ENCODE measurements around the gene SOX9. TPM values are rescaled to one million over a fixed set of nuclear protein-coding genes. Genes with fewer than 3 reads are reported as not detected.

Gene SOX9
- total RNA-seq, 2 experiments from 2014 or later = not detected

DNA sequence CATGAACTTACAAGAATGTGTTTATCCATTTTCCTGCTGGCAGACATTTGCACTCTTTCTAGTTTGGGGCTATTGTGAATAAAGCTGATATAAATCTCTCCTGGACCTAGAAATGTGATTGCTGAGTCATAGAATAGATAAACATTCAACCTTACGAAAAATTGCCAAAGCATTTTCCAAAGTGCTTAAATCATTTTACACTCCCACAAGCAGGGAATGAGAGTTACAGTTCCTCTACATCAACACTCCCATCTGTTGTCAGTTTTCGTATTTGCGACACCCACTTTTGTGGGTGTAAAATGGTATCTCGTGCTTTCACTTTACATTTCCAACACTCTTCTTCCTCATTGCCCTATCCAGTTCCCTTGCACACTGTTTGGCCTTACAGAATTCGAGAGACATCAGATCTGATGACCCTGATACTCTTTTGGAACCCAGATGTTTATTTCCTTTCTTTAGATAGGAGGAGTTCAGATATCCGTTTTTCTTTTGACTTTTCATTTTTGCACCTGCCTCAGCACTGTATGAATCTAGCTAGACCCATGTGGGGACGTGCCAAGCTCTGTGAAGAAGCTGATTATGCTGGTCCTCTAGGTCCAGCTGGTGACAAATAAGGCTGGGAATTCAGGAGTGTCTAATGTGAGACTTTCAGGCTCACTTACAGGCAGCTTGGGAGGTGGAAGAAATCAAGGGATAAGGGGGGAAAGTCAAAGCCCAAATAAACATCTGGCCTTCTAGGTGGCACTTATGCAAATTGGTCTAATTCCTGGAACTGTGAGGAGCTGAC lies 14.0 kb downstream of the SOX9 start:
- H3K27me3 ChIP-seq (ENCODE audit: control insufficient read depth in 1 of 2, insufficient read depth in 2 of 2, low read length in 2 of 2) = no peaks in the 10 kb centered on the region
- no peaks in the 10 kb centered on the region for H3K4me1 ChIP-seq (ENCODE audit: insufficient read depth, low read length)
- ChIA-PET POLR2A (no interaction called here), CTCF (no interaction called here)
- Mint-ChIP-seq H3K36me3 (ENCODE audit: low read depth) (no peaks in the 10 kb centered on the region), H3K27ac (no peak overlapping the region), H3K4me1 (ENCODE audit: low read depth) (no peaks in the 10 kb centered on the region), H3K4me3 (no peak overlapping the region), H3K9me3 (no peaks in the 10 kb centered on the region), H3K27me3 (peaks cover 10% of the 10 kb centered on the region)
- no peak overlapping the region for H3K4me3 ChIP-seq (ENCODE audit: low read length)
- ATAC-seq (ENCODE audit: poor library complexity) (no peak), DNase-seq (no peak)
- no peaks in the 10 kb centered on the region for H3K9me3 ChIP-seq (ENCODE audit: control insufficient read depth in 1 of 2, insufficient read depth in 1 of 2, low read length in 2 of 2)
- no peaks in the 10 kb centered on the region for H3K36me3 ChIP-seq (ENCODE audit: insufficient read depth, low read length)
- H3K27ac ChIP-seq (ENCODE audit: low read depth in 1 of 2, low read length in 2 of 2) = no peak overlapping the region
- intact Hi-C loops (cut with DNase I, micrococcal nuclease) = no loop called here
- TF ChIP-seq, protein P1, sequence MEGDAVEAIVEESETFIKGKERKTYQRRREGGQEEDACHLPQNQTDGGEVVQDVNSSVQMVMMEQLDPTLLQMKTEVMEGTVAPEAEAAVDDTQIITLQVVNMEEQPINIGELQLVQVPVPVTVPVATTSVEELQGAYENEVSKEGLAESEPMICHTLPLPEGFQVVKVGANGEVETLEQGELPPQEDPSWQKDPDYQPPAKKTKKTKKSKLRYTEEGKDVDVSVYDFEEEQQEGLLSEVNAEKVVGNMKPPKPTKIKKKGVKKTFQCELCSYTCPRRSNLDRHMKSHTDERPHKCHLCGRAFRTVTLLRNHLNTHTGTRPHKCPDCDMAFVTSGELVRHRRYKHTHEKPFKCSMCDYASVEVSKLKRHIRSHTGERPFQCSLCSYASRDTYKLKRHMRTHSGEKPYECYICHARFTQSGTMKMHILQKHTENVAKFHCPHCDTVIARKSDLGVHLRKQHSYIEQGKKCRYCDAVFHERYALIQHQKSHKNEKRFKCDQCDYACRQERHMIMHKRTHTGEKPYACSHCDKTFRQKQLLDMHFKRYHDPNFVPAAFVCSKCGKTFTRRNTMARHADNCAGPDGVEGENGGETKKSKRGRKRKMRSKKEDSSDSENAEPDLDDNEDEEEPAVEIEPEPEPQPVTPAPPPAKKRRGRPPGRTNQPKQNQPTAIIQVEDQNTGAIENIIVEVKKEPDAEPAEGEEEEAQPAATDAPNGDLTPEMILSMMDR (IDR thresholded peaks at IDR 0.05) = no peak

DNA sequence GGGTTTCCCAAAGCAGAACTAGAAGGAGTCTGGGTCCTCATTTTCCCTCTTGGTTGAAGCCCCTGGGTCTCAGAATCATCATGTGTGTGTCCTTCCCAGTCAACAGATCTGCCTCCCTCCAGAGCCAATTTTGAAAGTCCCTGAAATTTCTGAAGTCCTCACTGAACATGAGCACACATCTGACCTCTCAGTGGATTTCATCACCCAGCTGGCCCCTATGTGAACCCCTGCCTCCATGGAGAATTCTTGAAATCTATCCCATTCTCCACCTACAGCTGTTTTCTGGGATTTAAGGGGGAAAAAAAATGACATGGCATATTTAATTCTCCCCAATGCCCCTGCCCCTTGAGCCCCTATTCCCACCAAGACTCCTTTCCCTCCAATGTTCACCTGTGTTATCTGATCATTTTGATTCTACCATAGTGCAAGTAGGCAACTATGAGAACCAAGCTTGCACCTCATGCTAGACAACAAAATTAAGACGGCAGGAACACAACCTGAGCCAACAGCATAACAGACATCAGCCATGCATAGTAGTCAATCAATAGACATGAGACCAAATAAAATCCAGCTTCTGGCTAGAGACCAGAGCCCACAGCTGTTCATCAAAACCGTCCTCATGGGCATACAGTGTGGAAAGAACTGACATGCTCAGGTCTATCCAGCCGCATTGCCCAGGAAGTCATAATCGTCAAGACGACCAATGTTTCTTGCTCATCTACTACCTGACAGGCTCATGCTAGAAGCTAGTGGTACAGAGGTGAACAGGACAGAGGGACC lies 14.9 kb downstream of the SOX9 start:
- Histone ChIP-seq H3K36me3 (ENCODE audit: insufficient read depth, low read length) (no peaks in the 10 kb centered on the region), H3K27ac (ENCODE audit: low read depth in 1 of 2, low read length in 2 of 2) (no peak overlapping the region), H3K4me3 (ENCODE audit: low read length) (no peak overlapping the region), H3K27me3 (ENCODE audit: control insufficient read depth in 1 of 2, insufficient read depth in 2 of 2, low read length in 2 of 2) (no peaks in the 10 kb centered on the region), H3K9me3 (ENCODE audit: control insufficient read depth in 1 of 2, insufficient read depth in 1 of 2, low read length in 2 of 2) (no peaks in the 10 kb centered on the region), H3K4me1 (ENCODE audit: insufficient read depth, low read length) (no peaks in the 10 kb centered on the region)
- Mint-ChIP-seq H3K4me1 (ENCODE audit: low read depth) (no peaks in the 10 kb centered on the region), H3K36me3 (ENCODE audit: low read depth) (no peaks in the 10 kb centered on the region), H3K4me3 (no peak overlapping the region), H3K27ac (no peak overlapping the region), H3K9me3 (no peaks in the 10 kb centered on the region), H3K27me3 (peaks cover 10% of the 10 kb centered on the region)
- intact Hi-C loops (cut with DNase I, micrococcal nuclease) = no loop called here
- no peak for DNase-seq
- ChIA-PET POLR2A (no interaction called here), CTCF (no interaction called here)
- ATAC-seq (ENCODE audit: poor library complexity) = no peak
- TF ChIP-seq, protein P1 (IDR thresholded peaks at IDR 0.05) = no peak

DNA sequence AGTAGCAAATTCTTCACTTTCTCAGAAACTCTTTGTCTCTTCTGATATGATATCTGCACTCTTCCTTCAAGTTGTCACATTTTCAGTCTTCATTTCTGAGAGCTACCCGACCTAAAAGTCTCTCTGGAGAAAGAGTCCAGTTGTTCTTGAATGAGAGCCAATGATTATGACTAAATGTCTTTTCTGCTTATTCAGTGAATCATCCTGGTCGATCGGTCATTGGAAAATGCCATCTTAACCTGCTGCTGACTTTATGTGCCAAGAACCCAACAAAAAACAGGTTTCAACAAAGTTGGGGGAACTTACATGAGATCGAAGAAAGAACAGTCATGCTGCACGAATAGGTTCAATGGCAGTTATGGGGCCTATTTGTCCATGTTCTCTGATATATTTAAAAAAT lies 15.9 kb downstream of the SOX9 start:
- POLR2A ChIA-PET = no interaction called here
- TF ChIP-seq, protein P1 (IDR thresholded peaks at IDR 0.05) = no peak
- intact Hi-C loops (cut with DNase I, micrococcal nuclease) = no loop called here

More for the DNA sequence above, 15.9 kb downstream of the SOX9 start:
- Mint-ChIP-seq H3K36me3 (ENCODE audit: low read depth) (no peaks in the 10 kb centered on the region), H3K4me1 (ENCODE audit: low read depth) (no peaks in the 10 kb centered on the region), H3K9me3 (no peaks in the 10 kb centered on the region), H3K27ac (no peak overlapping the region), H3K27me3 (peaks cover 10% of the 10 kb centered on the region), H3K4me3 (no peak overlapping the region)
- H3K4me3 ChIP-seq (ENCODE audit: low read length) = no peak overlapping the region
- no peaks in the 10 kb centered on the region for H3K9me3 ChIP-seq (ENCODE audit: control insufficient read depth in 1 of 2, insufficient read depth in 1 of 2, low read length in 2 of 2)
- CTCF ChIA-PET = no interaction called here
- no peaks in the 10 kb centered on the region for H3K4me1 ChIP-seq (ENCODE audit: insufficient read depth, low read length)
- ATAC-seq (ENCODE audit: poor library complexity) (no peak), DNase-seq (no peak)
- no peaks in the 10 kb centered on the region for H3K27me3 ChIP-seq (ENCODE audit: control insufficient read depth in 1 of 2, insufficient read depth in 2 of 2, low read length in 2 of 2)
- H3K27ac ChIP-seq (ENCODE audit: low read depth in 1 of 2, low read length in 2 of 2) = no peak overlapping the region
- no peaks in the 10 kb centered on the region for H3K36me3 ChIP-seq (ENCODE audit: insufficient read depth, low read length)

Measured in CD4-positive, alpha-beta T cell (primary cell).